ENCODE measurements around the gene FTCD.
"Not testable (repeated sequence)": the region's sequence is repeated elsewhere in the genome, so short reads cannot be mapped to it uniquely, and the experiment has no call there.

DNA sequence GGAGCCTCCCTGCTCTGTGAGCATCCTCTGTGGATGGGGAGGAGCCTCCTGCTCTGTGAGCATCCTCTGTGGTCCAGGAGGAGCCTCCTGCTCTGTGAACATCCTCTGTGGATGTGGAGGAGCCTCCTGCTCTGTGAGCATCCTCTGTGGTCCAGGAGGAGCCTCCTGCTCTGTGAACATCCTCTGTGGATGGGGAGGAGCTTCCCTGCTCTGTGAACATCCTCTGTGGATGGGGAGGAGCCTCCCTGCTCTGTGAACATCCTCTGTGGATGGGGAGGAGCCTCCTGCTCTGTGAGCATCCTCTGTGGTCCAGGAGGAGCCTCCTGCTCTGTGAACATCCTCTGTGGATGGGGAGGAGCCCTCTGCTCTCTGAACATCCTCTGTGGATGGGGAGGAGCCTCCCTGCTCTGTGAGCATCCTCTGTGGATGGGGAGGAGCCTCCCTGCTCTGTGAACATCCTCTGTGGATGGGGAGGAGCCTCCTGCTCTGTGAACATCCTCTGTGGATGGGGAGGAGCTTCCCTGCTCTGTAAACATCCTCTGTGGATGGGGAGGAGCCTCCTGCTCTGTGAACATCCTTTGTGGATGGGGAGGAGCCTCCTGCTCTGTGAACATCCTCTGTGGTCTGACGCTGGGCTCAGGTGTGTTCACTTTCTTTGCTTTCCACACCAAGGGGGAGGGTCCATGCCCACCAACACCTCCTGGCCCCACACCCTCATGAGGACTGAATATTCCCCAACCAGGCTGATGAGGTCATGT is 15.2 kb upstream of the FTCD start:
- TF ChIP-seq POLR2A (IDR thresholded peaks at IDR 0.05; ENCODE audit: low read length); GATA1 (IDR thresholded peaks at IDR 0.05; ENCODE audit: low read depth, low read length): not testable (repeated sequence)
